OCI-M2 (cell line): Measurements from ENCODE around the gene HOXD11.

Source experiments
- DNase-seq: peaks from one replicate; lab custom pipeline; 2025; ENCODE audit not compliant: unreplicated experiment; lab: John Stamatoyannopoulos, UW

Gene HOXD11

DNA sequence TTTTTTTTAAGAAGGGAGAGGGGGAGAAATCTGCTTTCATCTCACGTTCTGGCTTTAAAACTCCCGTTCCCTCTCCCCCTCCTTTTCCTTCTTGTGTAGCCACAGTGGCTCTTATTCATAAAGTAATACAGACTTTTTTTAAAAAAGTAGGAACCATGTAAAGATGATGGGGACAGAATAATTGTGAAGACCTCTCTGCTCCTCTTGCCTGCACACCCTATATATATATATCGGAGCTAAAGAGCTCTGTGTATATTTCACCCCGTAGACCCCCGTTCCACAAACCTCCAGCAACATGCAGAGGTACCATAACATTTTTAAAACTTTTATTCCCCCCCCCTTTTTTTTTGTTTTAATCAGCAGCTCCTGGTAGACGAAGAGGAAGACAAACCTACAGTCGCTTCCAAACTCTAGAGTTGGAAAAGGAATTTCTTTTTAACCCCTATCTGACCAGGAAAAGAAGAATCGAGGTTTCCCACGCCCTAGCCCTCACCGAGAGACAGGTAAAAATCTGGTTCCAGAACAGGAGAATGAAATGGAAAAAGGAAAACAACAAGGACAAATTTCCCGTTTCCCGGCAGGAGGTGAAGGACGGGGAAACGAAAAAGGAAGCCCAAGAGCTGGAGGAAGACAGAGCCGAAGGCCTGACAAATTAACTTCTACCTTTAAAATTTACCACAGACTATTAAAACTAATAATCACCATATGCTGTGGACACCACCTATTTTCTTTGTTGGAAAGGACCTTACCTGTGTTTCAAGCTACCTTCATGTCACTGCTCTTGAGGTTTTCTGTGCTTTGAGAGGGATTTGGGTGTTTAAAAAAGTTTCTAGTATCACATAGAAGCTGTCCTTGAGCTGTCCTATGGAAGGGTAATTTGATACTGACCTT, 24.1 kb downstream of the HOXD11 start:
- no peak for DNase-seq

DNA sequence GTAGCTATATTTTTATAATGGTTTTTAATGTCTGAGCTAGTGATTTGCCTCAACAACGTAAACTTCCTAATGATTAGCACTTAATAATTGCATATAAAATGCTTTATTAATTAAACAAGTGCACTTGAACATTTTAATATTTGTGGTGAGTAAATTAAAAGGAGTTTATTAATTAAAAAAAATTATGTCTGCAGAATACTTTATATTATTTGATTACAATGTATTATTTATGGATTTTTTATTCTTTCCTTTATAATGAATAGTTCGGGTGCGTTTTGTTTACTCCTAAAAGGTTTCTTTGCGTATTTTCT, 24.7 kb downstream of the HOXD11 start:
- DNase-seq: no peak

DNA sequence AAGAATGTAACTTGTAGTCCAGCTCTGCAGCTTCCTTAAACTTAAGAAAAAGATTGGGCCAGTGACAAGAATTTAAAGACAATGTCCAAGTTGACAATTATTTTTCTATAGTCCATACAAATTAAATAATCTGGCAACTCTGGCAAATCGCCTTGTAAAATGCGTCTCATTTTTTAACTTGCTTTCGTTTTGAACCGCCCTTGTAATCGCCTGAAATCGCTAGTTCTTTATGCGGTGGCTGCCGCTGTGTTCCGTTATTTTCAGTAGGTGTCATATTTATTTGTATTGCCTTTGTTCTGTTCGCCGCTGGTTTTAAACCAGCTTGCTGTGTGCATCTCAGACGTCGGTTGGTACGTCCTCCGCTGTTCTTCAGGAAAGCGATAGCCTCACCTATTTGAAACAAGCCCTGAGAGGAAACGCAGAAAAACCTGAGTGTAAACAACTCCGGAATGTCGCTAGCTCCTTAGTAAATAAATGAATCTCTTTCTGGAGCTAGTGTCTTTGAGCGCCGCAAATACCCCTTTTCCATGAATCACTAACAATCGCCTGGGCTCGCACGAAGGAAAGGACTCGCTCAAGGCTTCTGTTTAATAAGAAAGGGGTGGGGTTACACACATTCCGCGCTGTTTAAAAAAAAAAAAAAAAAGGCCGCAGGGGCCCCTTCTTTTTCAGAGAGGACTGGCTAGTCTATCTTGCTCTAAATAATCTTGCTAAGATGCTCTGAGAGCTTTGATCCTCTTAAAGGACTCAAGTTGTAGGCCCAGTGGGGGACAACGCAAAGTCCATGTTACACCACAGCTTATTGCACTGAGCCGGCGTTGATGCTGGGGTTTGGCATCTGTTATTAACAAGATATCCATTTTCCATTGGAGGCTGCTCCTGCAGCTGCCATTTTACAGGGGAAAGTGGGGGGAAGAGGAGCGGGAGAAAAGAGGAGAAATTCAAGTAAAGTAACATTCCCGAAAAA, 25.4 kb downstream of the HOXD11 start:
- no peak for DNase-seq

DNA sequence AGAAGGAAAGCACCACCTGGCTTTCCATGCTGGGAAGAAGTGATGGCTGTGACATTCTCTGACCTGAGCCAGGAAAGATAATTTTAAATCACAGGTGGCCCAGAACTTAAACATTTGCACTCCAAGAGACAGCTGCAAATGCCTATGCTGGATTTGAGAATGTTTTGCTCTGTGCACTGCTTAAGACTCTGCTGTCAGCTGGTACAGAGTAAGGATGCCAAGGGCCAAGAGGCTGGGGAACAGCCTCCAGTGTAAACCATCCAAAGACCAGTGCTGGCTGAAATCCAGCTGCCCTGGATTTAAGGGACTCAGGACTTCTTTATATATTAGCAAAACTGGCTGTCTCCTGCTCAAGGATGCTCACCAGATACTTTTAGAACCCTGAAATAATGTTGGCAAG, 26.3 kb downstream of the HOXD11 start:
- no peak for DNase-seq

DNA sequence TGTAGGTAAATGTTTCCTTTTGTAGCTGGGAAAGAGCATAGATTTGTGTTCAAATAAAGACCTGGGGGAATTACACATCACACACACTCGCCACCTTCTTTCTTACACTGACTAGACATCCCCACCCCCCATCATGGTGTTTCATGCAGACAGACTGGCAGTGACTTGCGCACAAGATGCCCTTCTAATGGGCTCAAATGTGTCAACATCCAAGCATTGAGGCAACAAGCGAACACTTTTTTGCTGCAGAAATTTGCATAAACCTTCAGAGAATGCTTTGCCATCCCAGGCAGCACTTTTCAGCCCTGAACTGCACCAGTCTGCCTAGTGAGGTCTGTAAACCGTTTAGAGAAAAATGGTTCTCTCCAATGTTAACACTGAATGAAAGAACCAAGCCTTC, 27.0 kb downstream of the HOXD11 start:
- DNase-seq: no peak

DNA sequence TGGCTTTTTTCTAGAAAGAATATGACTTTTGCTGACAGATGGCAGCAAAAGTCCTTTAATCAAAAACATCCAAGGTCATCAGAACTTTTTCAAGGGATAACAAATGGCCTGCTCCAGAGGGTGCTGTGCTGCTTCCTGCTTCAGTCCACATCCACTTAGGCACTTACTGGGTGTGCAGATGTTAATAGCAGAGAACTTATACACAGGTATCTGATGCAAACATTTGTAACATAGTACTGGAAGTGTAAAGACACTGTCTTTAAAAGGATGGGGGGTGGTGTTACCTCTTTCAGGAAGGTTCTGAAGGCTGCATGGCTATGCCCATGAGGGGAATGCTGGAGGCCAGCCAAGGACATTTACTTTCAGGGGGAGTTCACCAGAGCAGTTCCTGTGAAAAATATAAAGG, 28.0 kb downstream of the HOXD11 start:
- DNase-seq: no peak

DNA sequence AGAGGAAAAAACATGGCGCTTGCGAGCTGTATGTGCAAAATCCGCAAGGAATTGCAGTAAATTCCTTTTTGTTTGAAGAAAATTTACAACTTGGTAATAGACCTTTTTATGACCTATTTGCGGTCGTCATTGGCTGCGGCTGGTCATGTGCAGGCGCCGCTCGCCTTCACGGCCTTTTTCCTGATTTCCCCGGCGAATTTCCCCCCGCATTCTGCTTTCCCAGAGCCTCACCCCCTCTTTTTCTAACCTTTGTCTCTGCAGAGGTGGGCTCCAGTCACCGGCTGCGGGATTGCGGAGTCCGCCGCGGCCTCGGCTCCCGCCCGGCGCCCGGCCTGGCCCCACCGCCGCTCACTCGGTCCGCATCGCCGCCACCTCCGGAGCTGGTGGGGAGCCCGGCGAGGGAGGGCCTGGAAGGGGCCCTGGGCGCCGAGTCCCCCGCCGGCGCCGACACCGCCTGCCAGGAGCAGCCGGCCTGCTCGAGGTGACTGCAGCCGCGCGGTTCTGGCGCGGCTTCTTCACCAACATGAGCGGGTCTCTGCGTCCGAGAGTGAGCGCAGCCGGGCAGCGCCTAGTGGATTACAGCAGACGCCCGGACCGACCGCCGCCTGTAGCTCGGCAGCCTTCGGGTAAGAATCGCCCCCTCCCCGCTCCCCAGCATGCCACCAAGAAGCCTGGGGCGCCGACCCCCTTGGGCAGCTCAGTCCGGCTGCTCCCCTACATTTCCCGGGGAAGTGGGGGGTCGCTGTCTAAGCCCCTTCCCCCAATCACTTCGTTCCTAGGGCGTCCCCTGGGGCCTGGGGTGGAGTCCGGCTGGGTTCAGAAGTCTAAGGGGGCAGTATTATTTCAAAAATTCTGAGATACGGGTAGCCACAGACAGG, 29.5 kb downstream of the HOXD11 start:
- DNase-seq: no peak

DNA sequence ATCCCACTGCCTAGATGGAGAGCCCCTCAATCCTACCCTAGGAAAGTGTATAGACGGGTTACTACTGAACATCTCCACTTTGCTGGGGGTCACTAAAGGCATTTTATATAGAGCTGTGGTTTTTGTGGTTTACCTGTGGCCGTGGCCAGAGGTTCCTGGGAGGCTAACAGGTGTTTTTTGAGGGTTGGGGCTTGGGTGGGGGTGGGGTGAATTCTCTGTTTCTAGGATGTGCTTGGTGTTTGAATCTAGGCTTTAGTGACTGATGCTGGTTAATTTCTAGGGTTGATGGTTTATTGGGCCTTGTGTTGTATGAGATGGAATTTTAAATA, 30.1 kb downstream of the HOXD11 start:
- no peak for DNase-seq

DNA sequence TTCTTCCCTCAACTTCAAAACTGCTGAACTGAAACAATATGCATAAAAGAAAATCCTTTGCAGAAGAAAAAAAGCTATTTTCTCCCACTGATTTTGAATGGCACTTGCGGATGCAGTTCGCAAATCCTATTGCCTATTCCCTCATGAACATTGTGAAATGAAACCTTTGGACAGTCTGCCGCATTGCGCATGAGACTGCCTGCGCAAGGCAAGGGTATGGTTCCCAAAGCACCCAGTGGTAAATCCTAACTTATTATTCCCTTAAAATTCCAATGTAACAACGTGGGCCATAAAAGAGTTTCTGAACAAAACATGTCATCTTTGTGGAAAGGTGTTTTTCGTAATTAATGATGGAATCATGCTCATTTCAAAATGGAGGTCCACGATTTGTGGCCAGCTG, 30.8 kb downstream of the HOXD11 start:
- no peak for DNase-seq

DNA sequence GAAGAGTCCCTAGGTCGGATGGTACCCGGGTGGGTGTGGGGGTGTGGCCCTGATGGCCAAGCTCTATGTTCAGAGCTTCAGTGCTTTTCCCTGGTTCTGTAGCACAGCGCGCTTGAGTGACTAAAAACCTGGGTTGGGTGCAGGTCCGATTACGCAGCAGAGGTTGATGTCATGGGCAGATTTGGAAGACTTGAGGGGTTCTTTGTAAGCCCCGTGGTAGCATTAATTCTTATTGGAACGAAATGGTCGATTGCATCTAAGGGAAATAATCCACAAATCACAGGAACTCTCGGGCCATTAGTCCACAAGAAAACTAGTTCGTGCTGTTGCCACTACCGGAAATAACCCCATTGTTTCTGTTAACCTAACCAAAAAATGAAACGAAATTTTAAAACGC, 31.4 kb downstream of the HOXD11 start:
- DNase-seq: no peak

DNA sequence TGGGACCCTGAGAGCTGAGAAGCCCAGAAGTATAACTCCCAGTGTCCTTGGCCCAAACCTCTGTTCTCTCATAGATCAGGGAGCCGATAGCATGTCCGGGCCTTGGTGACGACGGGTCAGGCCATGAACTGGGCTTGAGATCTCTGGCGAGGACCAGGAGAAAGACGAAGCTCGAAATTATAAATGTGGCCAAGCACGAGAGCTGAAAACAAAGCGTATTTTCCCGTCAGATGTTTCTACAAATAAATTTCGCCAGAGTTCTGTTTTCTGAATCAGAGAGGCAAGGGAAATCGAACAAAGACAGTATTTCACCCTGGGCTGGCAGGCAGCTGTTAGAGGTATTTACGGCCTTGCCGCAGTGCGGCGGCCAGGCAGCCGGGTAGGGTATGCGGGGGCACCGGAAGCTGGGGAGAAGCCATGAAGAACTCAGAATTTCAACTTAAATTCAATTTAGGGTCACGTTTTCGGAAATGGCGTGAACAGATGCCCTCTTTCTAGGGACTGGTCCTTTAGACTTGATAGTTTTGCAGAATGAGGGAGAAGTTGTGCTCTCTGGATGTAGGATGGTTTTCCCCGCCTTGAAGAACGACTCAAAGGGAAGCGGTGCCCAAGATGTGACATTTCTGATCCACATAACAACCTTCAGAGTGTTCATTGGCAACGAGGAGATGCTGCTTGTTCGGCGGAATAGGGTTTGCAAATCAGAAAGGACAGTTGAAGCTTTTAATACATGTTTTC, 32.0 kb downstream of the HOXD11 start:
- no peak for DNase-seq

DNA sequence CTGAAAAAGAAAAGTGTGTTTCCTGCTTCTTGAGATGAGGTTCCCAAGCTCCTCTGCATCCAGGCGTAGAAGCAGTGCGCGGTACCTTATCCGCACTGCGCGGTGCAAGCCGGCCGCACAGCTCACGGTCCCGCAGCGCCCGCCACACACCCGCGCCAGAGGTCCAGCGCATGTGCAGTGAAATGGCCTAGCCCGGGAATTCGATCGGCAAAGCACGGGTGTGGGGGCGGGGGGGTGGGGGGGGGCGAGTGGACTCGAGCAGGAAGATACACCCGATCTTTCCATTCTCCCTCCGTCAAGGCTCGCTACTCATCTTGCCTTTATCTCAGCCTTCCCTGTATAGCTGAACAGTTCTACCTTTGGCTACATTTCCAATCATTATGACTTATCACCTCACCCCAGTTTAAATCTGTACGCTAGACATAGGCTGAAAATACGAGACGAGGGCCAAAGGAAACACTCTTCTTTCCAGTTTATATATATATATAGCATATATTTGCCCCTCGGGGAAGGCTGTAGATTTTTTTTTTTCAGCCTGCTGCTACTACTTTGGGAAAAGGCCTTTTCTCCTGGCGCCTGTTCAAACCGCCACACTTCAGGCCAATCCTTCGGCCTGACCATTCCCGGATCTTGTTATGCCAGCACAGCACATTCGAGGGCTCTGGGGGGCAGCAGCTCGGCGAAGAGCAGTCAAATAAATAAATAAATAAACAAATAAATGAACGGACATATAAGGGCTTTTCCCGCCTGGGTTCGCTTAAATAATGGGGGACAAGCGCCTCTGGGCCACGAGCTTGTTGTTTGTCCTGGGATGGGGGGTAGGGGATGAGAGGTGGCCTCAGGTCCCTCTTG, 32.8 kb downstream of the HOXD11 start:
- DNase-seq: no peak

DNA sequence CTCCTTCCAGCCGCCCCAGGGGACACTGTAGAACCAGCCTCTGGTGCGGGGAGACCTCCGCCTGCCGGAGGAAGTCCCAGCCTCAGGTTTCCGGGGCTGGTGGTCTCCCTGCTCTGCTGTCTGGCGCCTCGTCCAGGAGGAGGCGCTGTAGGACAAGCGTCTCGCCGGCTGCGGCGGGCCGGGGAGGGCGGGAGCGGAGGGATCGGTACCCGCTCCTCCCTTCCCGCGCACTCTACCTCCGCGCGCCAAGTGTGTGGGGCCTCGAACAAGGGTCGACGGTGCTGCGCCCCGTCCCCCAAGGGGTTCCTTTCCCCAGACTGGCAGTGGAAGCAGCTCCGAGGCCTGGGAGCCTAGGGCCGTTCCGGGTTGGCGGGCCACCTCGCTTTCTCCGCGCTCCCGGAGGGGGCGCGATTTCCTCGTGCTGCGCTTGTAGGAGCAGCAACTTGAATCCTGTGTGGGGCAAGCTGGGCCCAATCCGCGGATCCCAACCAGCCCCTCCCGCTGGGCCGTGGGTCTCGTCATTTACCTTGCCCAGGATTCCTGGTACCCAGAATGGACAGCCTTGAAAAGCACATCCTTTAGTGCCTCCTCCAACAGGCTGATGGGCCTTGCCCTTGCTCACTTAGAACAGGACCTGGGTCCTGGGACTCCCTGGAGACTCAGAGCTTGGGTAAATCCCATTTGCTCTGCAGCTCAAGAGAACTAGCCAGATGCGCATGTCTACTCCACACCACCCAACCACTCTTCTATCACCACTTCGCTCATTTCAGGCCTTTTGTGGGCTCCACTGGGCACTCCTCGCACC, 33.6 kb downstream of the HOXD11 start:
- no peak for DNase-seq

DNA sequence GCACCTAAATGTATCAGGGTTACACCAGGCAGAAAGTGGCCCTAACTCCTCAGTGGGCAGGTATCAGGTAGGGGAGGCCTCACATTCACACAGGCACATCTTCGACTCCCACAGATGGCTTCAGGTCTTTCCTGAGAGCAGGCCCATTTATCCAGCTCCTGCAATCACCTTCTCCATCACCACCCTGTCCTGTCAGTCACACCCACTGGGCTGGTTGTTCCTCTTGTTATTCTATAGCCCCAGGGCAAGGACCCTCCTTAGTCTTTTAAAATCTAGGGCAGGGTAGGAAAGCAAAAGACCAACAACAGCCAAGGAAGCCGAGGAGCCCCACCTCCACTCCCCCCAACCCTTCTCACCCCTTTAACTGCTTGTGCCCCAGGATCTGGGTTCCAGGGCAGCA, 35.2 kb downstream of the HOXD11 start:
- DNase-seq: no peak

DNA sequence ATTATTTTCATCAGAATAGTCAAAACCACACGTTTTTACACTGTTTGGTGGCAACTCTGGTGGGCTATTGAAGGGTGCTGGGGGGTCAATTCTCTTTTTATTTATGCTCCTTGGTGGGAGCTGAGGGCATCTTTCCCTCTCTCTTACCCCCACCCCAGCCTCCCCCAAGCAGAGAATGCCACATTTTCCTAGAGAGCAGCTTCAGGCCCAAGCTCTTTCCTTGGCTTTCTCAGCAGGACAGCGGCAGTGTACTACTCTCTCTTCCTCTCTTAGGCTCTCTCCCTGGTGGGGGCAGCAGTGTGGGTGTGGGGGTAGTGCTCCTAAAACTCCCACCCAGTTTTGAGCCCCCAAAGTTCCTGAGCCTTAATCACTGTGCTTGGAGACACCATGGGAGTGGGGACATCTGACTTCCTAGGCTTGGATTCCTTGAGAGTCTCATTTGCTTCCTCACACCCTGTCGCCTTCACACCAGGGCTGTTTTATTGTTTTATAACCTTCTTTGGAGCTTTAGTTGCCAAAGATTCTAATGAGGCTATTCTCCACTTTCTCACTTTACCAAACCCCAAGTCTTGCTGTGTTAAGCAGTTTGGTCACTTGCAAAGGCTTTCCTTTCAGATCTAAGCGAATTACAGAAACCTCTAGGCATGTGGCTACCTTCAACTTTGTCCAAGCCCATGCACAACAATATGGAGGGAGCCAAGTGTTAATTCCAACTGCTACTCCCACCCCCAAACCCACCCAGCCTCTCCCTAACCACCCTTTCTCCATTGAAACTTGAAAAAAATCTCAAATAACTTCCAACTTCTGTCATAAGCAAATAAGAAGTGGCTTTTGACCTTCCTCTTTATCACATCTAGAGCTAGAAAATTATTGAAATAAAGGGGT, 38.2 kb downstream of the HOXD11 start:
- DNase-seq: no peak

DNA sequence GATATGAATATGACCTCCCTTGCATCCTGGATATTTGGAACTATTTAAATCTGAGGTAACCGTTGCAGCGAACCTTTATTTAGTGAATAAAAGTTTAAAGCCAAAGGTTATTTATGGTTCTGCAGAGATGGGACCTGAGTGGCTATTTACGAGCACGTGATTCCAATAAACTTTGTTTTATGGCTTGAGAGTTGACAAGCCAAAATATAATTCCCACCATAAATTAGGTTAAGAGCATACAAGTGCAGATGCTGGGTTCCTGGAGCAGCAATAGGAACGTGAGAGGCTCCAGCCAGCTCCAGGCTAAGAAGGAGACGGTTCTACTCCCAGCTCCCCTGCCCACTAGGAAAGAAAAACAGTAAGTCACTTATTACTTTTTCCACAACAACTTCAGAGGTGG, 39.0 kb downstream of the HOXD11 start:
- DNase-seq: no peak

DNA sequence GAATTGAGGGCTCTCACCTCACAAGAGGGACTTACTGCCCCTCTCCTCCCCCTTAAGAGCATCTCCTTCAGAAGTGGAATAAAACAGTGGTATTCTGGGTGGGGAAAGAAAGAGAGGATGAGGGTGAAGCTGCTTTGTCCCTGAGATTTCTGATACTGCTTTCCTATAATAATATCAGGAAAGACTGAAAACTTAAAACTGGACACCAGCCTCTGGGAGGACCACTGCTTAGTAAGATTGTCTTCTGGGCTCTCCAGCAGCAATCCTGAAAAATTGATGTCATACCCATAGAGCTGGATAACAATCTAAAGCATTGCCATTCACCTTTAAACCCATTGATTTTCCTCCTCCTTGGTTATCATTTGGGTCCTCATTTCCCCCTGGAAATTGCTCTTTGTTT, 39.6 kb downstream of the HOXD11 start:
- DNase-seq: no peak

DNA sequence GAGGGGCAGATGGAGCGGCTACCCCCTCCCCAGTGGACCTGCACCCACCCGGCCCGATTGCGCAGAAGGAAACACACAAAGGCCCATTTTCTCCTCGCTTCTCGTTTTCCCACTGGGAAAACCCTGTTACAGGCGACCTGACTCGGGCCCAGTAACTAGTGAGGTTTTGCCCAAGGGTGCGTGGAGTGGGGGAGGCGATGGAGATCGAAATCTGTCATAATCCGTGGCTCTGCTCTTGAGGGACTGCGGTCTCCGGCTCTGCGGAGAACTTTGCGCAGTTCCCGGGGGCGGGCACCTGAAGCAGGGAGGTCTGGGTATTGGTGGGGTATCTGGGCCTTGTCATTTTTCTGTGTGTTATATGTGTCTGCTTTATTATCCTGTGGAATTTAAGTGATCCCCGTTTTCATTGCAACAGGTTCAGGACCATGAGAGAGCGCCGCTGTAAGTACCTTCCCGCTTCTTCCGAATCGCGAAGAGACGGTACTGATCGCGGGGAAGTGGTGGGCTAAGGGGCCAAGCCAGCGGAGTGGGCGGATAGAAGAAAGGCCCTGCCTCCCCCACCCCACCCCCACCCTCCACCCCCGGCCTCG, 40.2 kb downstream of the HOXD11 start:
- DNase-seq: no peak
